ENCODE data around the gene PEAR1.

Gene PEAR1

DNA sequence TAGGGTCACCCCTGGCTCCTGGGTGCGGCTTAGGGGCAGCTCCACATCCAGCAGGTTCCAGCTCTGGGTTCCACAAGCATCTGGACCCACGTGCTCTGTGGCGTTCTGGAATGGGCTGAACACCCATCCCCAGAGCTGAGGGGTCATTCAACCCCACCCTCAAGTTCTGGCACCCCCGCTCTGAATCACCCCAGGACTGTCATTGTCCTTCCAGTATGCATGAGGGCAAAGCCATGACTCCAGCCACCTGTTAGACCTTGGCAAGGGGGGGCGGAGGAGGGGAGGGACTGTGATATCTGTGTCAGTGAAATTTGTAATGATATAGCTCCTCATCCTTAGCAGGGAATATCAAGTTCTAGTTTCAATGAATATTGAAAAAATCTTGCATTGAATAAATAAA, 46.9 kb upstream of the PEAR1 start:
- ChIA-PET POLR2A (no interaction called here), CTCF (interaction anchor here (1.4 to 4.9 kb wide), 4 partner anchors 9 to 120 kb away, joined by 4 to 57 read pairs (median 20); partner anchors contain the start of genes INSRR and NTRK1)
- DNase-seq (ENCODE audit: extremely low spot score), result no peak
- TF ChIP-seq, protein P1, sequence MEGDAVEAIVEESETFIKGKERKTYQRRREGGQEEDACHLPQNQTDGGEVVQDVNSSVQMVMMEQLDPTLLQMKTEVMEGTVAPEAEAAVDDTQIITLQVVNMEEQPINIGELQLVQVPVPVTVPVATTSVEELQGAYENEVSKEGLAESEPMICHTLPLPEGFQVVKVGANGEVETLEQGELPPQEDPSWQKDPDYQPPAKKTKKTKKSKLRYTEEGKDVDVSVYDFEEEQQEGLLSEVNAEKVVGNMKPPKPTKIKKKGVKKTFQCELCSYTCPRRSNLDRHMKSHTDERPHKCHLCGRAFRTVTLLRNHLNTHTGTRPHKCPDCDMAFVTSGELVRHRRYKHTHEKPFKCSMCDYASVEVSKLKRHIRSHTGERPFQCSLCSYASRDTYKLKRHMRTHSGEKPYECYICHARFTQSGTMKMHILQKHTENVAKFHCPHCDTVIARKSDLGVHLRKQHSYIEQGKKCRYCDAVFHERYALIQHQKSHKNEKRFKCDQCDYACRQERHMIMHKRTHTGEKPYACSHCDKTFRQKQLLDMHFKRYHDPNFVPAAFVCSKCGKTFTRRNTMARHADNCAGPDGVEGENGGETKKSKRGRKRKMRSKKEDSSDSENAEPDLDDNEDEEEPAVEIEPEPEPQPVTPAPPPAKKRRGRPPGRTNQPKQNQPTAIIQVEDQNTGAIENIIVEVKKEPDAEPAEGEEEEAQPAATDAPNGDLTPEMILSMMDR (IDR thresholded peaks at IDR 0.05; ENCODE audit: control extremely low read depth, extremely low read depth, low read depth, missing control alignments), result no peak

DNA sequence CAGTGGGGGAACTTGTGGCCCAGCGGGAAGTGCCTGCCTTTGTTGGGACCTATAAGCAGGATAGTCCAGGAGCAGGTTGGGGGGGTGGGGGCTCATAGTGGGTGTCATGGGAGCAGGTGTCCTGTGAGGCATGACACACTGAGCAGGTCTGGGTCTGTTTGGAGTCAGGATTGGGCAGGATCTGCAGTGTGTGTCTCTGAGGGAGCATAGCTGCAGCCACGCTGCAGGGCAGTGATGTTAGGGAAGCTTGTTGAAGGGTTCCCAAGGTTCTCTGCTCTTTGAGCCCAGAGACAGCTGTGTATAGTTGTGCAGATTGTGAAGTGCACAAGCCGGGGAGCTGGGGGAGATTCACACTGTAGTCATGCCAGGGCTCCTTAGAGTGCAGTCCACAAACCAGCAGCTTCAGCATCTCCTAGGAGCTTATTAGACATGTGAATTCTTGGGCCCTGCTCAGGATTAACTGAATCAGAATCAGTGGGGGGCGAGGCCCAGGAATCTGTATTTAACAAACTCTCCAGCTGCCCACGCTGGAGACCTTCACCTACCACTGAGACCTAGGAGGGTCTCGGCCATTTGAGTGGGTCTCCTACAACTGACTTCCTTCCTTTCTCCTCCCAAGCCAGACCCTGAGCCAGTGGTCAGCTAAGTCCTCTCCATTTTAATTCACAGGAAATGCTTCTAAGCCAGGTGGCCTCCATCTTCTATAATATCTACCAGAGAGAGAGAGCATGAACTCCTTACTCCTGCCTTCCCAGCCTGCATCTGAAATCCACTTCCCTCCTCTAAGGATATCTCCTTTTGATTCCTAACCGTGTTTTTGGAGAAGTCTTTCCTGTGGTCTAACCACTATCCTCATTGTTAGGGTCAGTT, 45.7 kb upstream of the PEAR1 start:
- CTCF ChIA-PET, result interaction anchor here (0.8 to 4.9 kb wide), 7 partner anchors 9 to 142 kb away, joined by 3 to 57 read pairs (median 7); partner anchors contain the start of genes CRABP2, INSRR and NTRK1
- POLR2A ChIA-PET, result no interaction called here
- TF ChIP-seq, protein P1 (IDR thresholded peaks at IDR 0.05; ENCODE audit: control extremely low read depth, extremely low read depth, low read depth, missing control alignments), result no peak
- DNase-seq (ENCODE audit: extremely low spot score), result no peak

DNA sequence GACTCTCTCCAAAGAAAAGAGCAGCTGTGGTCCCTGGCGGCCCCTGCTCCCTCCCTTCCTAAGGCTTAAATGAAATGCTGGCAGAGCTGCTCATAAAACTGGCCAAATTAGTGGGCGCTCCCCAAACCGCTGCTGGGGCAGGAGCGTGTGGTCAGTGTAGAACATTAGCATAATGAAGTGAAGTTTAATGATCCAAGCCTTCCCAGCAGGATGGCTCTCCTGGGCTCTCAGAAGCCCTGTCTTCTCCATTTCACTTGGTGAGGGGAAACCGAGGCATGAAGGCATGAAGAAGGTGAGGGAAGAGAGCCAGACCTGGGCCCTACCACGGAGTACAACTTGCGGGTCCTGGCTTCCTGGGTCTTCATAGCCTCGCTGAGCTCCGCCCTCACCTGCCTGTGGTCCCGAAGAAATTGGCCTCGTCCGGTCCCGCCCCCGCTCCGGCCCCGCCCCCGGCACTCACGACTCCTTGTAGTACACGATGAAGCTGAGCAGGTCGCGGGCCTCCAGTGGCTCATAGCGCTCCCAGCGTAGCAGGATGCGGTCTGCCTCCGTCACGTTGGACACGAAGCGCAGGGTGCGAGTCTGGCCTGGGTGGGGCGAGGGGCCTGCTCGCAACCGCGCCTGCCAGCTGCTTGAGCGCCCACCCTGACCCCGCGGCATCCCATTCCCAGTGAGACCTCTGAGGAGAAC, 44.9 kb upstream of the PEAR1 start:
- ChIA-PET CTCF (interaction anchor here (0.8 to 4.9 kb wide), 7 partner anchors 8 to 143 kb away, joined by 3 to 57 read pairs (median 8); partner anchors contain the start of genes CRABP2, INSRR and NTRK1), POLR2A (interaction anchor here (0.6 kb wide), 1 partner anchor 89 kb away, joined by 4 read pairs; no protein-coding TSS in a partner anchor)
- DNase-seq (ENCODE audit: extremely low spot score), result no peak
- TF ChIP-seq, protein P1 (IDR thresholded peaks at IDR 0.05; ENCODE audit: control extremely low read depth, extremely low read depth, low read depth, missing control alignments), result no peak

DNA sequence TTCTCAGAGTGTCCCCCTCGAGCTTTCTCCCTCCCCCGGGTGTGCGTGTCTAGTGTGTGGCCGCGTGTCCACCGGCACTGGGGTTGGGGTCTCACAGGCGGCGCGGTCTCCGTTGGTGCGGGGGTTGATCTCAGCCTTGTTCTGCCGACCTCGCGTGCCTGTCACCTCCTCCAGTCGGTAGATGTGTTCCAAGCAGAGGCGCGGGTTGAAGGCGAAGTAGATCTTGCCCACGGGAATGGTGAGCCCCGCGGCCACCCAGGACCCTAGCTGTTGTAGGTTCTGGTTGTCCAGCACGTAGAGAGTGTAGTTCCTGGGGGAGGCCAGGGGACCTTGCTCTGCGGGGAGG, 44.4 kb upstream of the PEAR1 start:
- no peak for DNase-seq (ENCODE audit: extremely low spot score)
- ChIA-PET CTCF (interaction anchor here (1.1 to 4.9 kb wide), 4 partner anchors 11 to 143 kb away, joined by 4 to 57 read pairs (median 18); partner anchors contain the start of genes CRABP2 and NTRK1), POLR2A (interaction anchor here (0.6 kb wide), 1 partner anchor 89 kb away, joined by 4 read pairs; no protein-coding TSS in a partner anchor)
- TF ChIP-seq, protein P1 (IDR thresholded peaks at IDR 0.05; ENCODE audit: control extremely low read depth, extremely low read depth, low read depth, missing control alignments), result no peak

DNA sequence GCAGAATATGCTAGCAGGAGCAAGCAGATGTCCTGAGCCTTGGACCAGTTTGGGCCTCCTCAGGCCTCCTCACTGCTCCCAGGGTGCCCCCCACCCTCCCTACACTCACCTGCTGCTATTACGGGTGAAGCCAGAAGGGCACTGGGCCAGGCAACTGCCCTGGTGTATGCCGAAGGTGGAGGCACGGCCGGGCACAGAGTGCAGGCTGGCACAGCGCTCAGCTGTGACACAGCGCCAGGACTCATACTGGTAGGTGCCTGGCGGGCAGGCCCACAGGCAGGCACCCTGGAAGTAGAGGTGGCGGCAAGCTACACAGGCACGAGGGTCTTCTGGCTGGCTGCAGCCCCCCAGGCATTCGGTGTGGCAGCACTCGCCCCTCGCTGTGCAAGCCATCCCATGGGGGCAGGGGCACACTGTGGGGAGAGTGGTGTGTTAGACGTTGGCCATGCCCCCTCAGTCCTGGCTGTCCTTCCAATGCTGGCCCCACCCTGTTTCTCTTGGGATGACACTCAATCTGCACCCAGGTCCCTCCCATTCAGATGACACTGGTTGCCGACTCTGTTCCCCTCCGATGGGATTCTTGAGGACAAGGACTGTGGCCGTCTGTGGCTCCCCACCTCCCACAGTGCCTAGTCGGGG, 41.6 kb upstream of the PEAR1 start:
- POLR2A ChIA-PET, result no interaction called here
- DNase-seq (ENCODE audit: extremely low spot score), result no peak
- CTCF ChIA-PET, result interaction anchor here (3.8 to 4.2 kb wide), 2 partner anchors 9 to 14 kb away, joined by 27 to 29 read pairs; partner anchors contain the start of gene NTRK1
- TF ChIP-seq, protein P1 (IDR thresholded peaks at IDR 0.05; ENCODE audit: control extremely low read depth, extremely low read depth, low read depth, missing control alignments), result no peak

DNA sequence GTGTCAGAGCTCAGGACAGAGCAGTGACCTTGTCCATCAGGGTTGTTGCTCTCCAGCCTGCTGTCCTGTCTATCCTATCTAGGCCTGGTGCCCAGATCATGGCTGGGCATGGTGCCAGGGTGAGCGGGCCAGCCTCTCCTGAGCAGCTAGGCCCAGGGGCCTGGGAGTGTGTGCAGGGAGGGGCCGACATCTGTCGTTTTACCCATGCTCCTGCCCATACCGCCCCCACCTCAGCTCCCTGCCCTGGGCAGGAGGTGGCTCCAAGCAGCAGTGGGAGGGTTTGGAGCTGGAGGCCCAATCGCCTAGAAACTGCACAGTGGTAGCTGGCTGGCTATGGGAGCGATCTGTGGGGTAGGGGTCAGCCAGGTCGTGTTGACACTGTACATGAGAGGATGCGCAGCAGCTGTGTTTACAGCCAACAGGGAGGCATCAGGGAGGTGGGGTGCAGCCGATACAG, 41.1 kb upstream of the PEAR1 start:
- CTCF ChIA-PET, result interaction anchor here (1.7 to 4.2 kb wide), 3 partner anchors 8 to 127 kb away, joined by 7 to 29 read pairs (median 27); partner anchors contain the start of gene NTRK1

More for the DNA sequence above, 41.1 kb upstream of the PEAR1 start:
- no peak for DNase-seq (ENCODE audit: extremely low spot score)
- TF ChIP-seq, protein P1 (IDR thresholded peaks at IDR 0.05; ENCODE audit: control extremely low read depth, extremely low read depth, low read depth, missing control alignments), result no peak
- POLR2A ChIA-PET, result no interaction called here

Data from GM10248 (cell line).